GM18861 (cell line): ENCODE results near the gene ZNF691.

Source experiments
- ATAC-seq: cut with Tn5 transposase; IDR thresholded peaks from one replicate; pipeline ENCODE4 v1.9.1; 2021; ENCODE audit not compliant: unreplicated experiment

Gene ZNF691

DNA sequence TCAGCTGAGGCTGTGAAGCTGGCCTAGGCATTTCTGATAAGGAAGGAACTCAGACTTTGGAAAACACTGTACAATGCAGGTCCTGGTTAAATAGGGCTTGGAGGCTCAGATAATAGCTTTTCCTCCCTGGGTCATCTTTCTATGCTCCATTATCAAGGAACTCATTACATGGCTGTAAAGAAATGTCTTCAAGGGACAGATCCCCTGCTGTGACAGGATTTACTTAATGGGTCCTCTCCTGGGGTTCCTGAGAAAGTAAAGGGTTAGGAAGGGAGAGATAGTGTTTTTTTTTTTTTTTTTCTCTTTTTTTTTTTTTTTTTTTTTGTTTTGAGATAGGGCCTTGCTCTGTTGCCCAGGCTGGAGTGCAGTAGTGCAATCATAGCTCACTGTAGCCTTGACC, 15.1 kb upstream of the ZNF691 start:
- ATAC-seq: no peak

DNA sequence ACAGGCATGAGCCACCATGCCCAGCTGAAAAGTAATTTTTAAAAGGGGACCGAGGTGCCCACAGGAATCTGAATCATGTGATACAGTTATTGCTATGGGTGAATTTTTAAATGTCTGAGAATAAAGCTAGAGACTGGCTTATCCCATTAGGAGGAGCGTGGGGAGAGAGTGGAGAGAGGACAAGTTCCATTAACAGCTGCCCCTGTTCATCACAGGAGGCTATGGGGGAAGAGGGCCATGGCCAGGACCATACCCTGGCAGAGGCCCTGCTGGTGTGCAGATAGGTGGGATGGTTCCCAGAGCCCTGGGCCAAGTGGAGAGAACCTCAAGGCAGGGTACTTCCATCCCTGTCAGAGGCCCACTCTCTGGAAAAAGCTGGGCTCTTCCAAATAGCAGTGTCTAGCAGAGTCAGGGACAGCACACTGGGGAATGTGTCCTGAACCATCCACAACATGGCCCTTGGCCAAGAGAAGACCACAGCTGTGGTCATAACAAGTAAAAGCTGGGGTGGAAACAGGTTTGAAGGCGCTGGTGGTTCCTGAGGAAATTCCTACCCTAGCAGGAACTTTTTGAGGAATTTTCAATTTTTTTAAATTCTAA, 13.7 kb upstream of the ZNF691 start:
- no peak for ATAC-seq

DNA sequence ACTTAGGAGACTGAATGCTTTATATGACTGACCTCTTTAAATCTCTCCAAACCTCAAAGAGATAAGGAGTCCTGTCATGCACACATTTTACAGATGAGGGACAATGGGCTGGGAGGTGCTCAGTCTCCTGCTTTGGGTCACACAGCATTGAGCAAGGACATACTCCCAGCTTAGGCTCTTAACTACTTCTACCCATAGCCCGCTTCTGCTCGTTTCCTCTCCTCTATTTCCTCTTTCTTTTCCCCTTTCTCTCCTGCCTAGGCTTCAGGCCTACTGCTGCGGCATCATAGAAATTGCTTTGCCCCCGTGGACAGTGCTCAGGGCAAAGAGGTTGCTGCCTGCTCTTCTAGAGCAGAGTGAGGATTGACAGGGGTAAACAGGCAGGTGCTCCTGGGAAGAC, 12.4 kb upstream of the ZNF691 start:
- no peak for ATAC-seq

GRCh38 chr1:42834803-42835202, 11.6 kb upstream of the ZNF691 start:
- ATAC-seq: no peak

DNA sequence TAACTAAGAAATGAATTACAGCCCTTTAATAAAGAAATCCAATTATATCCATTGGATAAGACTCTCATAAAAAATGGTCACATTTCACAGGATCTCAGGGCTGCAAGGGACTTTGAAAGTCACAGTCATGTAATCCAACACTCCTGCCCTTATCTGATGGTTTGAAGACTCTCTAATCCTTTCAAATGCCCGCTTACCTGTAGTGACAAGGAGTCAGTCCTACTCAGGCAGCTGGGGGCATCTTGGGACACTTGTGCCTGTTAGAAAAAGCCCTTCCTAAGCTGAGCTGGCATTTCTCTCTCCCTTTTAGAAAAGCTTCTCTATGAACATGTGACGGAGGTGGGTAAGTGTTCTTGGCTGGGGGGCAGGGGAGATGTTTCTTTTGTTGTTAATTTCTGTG, 11.0 kb upstream of the ZNF691 start:
- no peak for ATAC-seq

GRCh38 chr1:42837709-42838108, 8.7 kb upstream of the ZNF691 start:
- no peak for ATAC-seq

DNA sequence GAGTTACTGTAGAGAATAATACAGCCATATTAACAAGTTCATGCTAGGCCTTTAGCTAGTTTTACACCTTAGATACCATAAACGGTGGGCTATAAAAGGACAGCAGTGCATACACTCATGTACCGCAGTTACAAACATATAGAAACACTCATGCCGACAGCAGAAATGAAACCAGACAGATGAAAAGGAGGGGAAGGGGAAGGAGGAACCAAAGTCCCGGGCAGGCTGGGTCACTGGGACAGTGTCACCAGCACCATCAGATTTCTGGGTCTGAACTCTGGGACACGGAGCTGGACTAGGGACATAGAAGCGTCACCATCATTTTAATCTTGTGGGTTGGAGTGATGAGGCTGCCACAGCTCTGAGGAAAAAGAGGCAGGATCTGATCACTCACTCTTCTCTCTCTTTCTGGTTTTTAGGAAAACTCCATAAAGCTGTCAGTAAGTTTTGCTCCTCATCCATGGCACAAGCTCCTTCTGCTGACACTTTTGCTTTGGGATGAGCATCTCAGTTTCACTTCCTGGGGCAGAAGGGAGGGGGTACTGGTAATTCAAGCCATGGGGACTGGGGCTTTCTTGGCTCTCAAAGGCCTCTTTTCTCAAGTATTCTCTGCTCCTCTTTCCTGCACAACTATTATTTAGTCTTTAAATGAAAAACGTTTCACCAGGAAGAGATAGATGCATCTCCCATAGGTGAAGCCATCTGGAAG, 7.8 kb upstream of the ZNF691 start:
- no peak for ATAC-seq

GRCh38 chr1:42841010-42841409, 5.4 kb upstream of the ZNF691 start:
- ATAC-seq: no peak

- ATAC-seq: no peak
Measured at GRCh38 chr1:42841440-42842147, 4.8 kb upstream of the ZNF691 start.

- no peak for ATAC-seq
Measured at GRCh38 chr1:42844592-42845140, 1.7 kb upstream of the ZNF691 start.

- ATAC-seq: no peak
Measured at GRCh38 chr1:42845193-42845592, 1.2 kb upstream of the ZNF691 start.

- ATAC-seq: no peak
Measured at GRCh38 chr1:42845866-42846256, 552 bp upstream of the ZNF691 start.

DNA sequence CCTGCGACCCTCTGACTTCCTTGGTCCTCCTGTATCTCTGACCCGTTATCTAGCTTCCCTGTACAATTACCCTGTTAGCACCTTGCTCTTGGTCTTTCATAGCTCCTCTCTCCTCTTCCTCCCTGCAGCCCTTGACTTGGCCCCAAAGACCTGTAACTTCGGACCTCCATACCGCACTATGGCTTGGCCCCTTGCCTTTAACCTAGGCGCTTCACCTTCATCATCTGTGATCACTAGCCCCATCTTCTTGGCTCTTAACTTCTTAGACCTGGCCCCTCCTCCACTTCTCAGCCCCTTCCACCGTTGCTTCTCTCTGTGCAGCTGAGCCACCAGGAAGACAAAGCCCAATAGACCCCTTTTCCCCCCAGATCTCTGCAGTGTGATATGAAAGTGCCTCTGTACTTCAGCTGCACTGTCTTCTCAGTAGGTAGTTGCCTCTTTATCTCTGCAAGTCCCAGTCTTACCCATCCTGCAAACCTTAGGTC, 740 bp downstream of the ZNF691 start:
- no peak for ATAC-seq

DNA sequence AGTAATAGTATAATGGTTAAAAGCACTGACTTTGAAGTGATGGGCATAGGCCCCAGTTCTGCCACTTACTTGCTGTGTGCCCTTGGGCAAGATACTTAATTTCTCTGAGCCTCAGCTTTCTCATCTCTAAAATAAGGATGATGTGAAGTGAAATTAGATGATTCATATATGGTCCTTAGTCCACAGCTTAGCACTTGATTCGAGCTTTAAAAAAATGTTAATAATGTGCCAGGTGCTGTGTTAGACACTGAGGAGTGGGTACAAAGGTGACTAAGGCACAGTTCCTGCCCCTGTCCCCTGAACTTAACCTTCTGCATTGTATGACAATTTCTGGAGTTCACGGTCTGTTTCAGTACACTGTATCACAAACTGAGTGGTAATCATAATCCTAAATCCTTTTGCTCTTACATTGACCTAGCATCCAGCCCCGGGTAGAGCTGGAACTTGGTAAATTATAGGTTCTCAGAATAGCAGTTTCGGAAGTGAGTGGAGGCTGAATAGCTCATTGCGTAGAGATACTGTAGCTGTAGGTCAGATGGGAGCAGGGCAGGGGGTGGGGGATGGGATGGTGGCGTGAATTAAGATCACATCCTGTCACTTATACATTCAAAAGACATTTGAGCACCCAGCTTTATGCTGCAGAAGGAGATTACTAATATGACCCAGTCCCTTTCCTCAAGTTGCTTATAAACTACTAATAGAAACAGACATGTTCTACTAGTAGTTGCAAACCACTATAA, 1.5 kb downstream of the ZNF691 start:
- ATAC-seq: no peak

- ATAC-seq: no peak
Measured at GRCh38 chr1:42848823-42849537, 2.6 kb downstream of the ZNF691 start.

DNA sequence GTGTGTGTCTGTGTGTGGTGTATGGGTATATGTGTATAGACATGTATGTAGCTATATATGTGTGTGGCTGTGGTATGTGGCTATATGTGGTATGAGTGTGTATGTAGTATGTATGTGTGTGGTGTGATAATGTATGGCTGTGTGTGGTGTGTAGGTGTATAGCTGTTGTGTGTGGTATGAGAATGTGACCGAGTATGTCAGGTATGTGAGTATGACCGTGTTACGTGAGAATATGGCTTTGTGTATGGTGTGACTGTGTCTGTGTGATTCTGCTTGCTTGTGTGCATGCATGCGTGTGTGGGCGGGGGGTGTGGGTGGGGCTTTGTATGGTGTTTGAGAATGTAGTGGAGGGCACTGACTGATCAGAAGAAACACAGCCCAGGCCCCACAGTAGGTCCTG, 3.5 kb downstream of the ZNF691 start:
- ATAC-seq: no peak

DNA sequence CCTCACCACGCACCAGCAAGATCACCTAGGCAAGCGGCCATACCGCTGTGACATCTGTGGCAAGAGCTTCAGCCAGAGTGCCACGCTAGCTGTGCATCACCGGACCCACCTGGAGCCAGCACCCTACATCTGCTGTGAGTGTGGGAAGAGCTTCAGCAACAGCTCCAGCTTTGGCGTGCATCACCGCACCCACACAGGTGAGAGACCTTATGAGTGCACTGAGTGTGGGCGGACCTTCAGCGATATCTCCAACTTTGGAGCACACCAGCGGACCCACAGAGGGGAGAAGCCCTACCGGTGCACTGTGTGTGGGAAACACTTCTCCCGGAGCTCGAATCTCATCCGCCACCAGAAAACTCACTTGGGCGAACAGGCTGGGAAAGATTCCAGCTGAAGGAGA, 5.0 kb downstream of the ZNF691 start:
- ATAC-seq: no peak

GRCh38 chr1:42851960-42852607, 5.7 kb downstream of the ZNF691 start:
- ATAC-seq: no peak

DNA sequence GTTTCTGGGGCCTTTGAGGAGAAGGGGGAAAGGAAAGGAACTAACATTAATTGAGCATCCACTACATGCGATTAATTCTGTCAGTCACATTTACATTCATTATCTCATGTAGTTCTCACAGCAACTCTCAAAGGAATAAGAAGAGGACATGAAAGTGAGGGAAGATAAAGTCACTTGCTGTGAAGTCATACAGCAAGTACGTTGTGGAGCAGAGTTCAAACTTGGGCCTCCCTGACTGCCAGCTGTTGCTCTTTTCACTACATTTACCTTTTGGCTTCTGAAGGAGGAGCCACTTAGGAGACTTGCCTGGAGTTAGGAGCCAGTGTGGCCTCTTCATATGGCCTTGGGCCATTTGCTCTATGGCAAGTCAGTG, 6.2 kb downstream of the ZNF691 start:
- no peak for ATAC-seq
